Gastrocnemius medialis (tissue), 4 donors: ENCODE results near the gene APC2. TPM values are rescaled to one million over a fixed set of nuclear protein-coding genes. Genes with fewer than 3 reads are reported as not detected.
A peak's percentile ranks its signal among the peaks of the same experiment; 100 is the strongest.
"Not testable (repeated sequence)": the region's sequence is repeated elsewhere in the genome, so short reads cannot be mapped to it uniquely, and the experiment has no call there.

Source experiments
- ATAC-seq, 2 donors: fragments of 150-250 bp; one replicate each; pipeline ENCODE4 v1.9.1; 2016
- DNase-seq, 2 donors: peaks; one replicate each; pipeline ENCODE4 v3.0.0-alpha.2; 2019
- H3K27ac ChIP-seq, 4 donors: fragments of 200-600 bp; sonication (generic); 1 replicate in 1 of 4; 2 replicates in 3 of 4; pipeline ENCODE4 v1.5.1; 2016 to 2018; ENCODE audit warnings: mild to moderate bottlenecking in 2 of 4, moderate library complexity in 1 of 4
- H3K27me3 ChIP-seq, 3 donors: fragments of 200-600 bp; sonication (generic) in 2 of 3; 1 replicate in 1 of 3; 2 replicates in 2 of 3; pipeline versions ENCODE4 v1.5.1 to v1.6.0; 2016 to 2019; ENCODE audit warnings: mild to moderate bottlenecking in 1 of 3, moderate library complexity in 1 of 3
- H3K36me3 ChIP-seq, 2 donors: fragments of 200-600 bp; sonication (generic) in 1 of 2; one replicate each; pipeline ENCODE4 v1.5.1; 2017 to 2018
- H3K4me1 ChIP-seq, 2 donors: fragments of 200-600 bp; sonication (generic) in 1 of 2; one replicate each; pipeline ENCODE4 v1.5.1; 2016 to 2017; ENCODE audit warnings: mild to moderate bottlenecking in 2 of 2
- H3K4me3 ChIP-seq, 4 donors: fragments of 200-600 bp; sonication (generic) in 3 of 4; 1 replicate in 1 of 4; 2 replicates in 3 of 4; pipeline ENCODE4 v1.5.1; 2016 to 2019; ENCODE audit warnings: mild to moderate bottlenecking in 2 of 4
- H3K9me3 ChIP-seq, 3 donors: fragments of 200-600 bp; sonication (generic) in 2 of 3; 1 replicate in 1 of 3; 2 replicates in 2 of 3; pipeline ENCODE4 v1.5.1; 2016 to 2019
- POLR2A ChIP-seq, 2 donors: fragments of 450-650 bp; IDR thresholded peaks; one replicate each; pipeline ENCODE4 v1.6.1; 2017; ENCODE audit warnings: antibody characterized with exemption in 2 of 2, mild to moderate bottlenecking in 2 of 2, moderate library complexity in 2 of 2
- in situ Hi-C, 4 donors: fragments of 200-750 bp; cut with MboI; loops; one replicate each; pipeline versions ENCODE4 v1.15.0 to v1.8.0; 2017; ENCODE audit warnings: low sequenced_read_pairs in 4 of 4
- intact Hi-C: fragments of 100-400 bp; cut with DNase I; formaldehyde crosslinking; loops from one replicate; pipeline ENCODE4 v1.15.1; 2023; ENCODE audit warnings: low total_unique reads
- total RNA-seq, 4 donors: library from RNA; depleted of rRNA; stranded (reverse); fragments of >200 nt; gene quantifications; one replicate each; pipeline versions ENCODE4 v1.1.0 to v1.2.3, GENCODE V29; 2016
- TF ChIP-seq, protein P1 (sequence below), 5 experiments: fragments of 450-650 bp in 3 of 5; fragments of 200-600 bp in 2 of 5; sonication (generic) in 2 of 5; IDR thresholded peaks in 4 of 5; conservative IDR thresholded peaks in 1 of 5; 1 replicate in 4 of 5; 2 replicates in 1 of 5; pipeline ENCODE4 v1.5.1; 2016 to 2019; ENCODE audit warnings: antibody characterized with exemption in 5 of 5, mild to moderate bottlenecking in 3 of 5, moderate library complexity in 3 of 5

The APC2 gene
- total RNA-seq, 4 donors from 2014 or later: 0.04 TPM; not detected in 3

DNA sequence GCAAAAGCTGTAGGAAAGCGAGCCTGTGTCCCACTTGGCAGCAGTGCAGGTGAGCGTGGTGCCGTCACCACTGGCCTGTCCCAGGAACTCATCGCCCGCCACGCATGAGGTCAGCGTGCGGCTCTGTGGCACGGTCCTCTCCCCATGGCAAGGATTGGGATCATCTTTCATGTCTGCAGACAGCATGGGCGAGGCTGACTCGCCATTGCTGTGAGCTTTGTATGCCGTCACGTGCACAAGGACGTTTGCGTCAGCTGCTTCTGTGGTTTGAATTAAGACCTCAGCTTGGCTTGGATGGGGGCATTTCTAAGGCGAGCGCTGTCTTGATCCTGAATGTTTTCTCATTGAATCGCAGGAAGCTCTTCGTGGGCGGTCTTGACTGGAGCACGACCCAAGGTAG, 32.8 kb upstream of the APC2 start:
- TF ChIP-seq, protein P1, sequence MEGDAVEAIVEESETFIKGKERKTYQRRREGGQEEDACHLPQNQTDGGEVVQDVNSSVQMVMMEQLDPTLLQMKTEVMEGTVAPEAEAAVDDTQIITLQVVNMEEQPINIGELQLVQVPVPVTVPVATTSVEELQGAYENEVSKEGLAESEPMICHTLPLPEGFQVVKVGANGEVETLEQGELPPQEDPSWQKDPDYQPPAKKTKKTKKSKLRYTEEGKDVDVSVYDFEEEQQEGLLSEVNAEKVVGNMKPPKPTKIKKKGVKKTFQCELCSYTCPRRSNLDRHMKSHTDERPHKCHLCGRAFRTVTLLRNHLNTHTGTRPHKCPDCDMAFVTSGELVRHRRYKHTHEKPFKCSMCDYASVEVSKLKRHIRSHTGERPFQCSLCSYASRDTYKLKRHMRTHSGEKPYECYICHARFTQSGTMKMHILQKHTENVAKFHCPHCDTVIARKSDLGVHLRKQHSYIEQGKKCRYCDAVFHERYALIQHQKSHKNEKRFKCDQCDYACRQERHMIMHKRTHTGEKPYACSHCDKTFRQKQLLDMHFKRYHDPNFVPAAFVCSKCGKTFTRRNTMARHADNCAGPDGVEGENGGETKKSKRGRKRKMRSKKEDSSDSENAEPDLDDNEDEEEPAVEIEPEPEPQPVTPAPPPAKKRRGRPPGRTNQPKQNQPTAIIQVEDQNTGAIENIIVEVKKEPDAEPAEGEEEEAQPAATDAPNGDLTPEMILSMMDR (IDR thresholded peaks at IDR 0.05 in 4 of 5, conservative IDR thresholded peaks at IDR 0.05 in 1 of 5): no peak
- peak; percentile 39 to 77 for TF ChIP-seq POLR2A (IDR thresholded peaks at IDR 0.05)
- Histone ChIP-seq H3K4me3 (peak overlapping the region in 1 of 4 donors; percentile 15), H3K27me3 (no peaks in the 10 kb centered on the region), H3K9me3 (no peaks in the 10 kb centered on the region), H3K36me3 (peaks cover 0 to 31% of the 10 kb centered on the region in 2 donors), H3K4me1 (peaks cover 69 to 72% of the 10 kb centered on the region in 2 donors), H3K27ac (peak overlapping the region; percentile 93 to 98 (median 94))
- intact Hi-C loops: loop anchor here (10.0 kb wide), 1 partner anchor 648 kb away; no protein-coding TSS in a partner anchor
- ATAC-seq: peak; percentile 84 to 85
- peak; percentile 77 to 90 for DNase-seq
- in situ Hi-C loops: no loop called here

DNA sequence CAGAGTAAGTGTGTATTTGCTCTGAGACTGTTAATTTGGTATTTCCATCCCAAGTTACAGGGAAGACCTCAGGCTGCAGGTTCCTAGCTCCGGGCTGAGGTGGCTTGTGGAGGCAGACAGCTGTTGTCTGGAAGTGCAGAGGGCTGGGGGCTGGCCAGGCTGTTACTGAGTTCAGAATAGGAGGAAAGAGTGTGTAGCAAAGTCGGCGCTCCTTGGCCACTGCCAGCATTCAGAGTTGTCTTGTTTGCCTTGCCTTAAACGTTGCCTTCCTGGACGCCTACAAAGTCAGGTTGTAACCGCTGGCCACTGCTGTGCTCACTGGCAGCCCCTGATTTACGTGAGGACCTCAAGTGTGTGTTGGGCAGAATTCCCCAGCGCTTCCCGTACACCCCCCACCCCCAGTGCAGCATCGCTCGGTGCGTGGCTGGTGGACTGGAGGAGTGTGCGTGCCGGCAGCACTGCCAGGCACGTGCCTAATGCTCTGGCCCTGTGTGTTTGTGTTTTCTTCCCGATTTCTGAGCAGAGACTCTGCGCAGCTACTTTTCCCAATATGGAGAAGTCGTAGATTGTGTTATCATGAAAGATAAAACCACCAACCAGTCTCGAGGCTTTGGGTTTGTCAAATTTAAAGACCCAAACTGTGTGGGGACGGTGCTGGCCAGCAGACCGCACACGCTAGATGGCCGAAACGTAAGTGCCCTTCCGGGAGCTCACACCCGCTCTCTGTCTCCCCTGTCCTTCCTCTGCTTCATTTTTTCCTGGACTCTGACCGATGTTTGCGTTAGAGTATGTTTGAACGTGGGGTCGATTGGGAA, 32.0 kb upstream of the APC2 start:
- TF ChIP-seq, protein P1 (IDR thresholded peaks at IDR 0.05 in 4 of 5, conservative IDR thresholded peaks at IDR 0.05 in 1 of 5): no peak
- TF ChIP-seq POLR2A (IDR thresholded peaks at IDR 0.05): no peak
- DNase-seq (peak in 1 of 2 donors; percentile 50), ATAC-seq (peak in 1 of 2 donors; percentile 12)
- peak overlapping the region; percentile 93 to 98 (median 94) for H3K27ac ChIP-seq
- peaks cover 0 to 35% of the 10 kb centered on the region in 2 donors for H3K36me3 ChIP-seq
- in situ Hi-C loops (no loop called here), intact Hi-C loops (loop anchor here (2.0 to 10.0 kb wide), 2 partner anchors 21 to 647 kb away; partner anchors contain the start of gene RPS15)
- no peak overlapping the region for H3K4me3 ChIP-seq
- no peaks in the 10 kb centered on the region for H3K9me3 ChIP-seq
- peaks cover 62 to 71% of the 10 kb centered on the region in 2 donors for H3K4me1 ChIP-seq
- H3K27me3 ChIP-seq: no peaks in the 10 kb centered on the region

DNA sequence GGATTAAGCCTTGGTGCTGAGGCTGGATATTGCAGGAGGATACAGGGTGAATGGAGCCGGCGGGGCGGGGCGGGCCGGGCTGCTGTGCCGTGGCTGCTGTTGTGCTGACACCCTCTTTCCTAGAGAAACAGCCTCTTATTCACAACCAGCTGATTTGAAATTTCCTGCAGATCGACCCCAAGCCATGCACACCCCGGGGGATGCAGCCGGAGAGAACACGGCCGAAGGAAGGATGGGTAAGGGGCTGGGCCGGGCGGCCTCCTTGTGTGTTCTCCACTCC, 31.5 kb upstream of the APC2 start:
- in situ Hi-C loops (no loop called here), intact Hi-C loops (loop anchor here (2.0 to 10.0 kb wide), 2 partner anchors 20 to 646 kb away; partner anchors contain the start of gene RPS15)
- H3K4me3 ChIP-seq: no peak overlapping the region
- H3K9me3 ChIP-seq: no peaks in the 10 kb centered on the region
- TF ChIP-seq, protein P1 (IDR thresholded peaks at IDR 0.05 in 4 of 5, conservative IDR thresholded peaks at IDR 0.05 in 1 of 5): no peak
- TF ChIP-seq POLR2A (IDR thresholded peaks at IDR 0.05): no peak
- ATAC-seq: no peak
- peak overlapping the region; percentile 93 to 98 (median 94) for H3K27ac ChIP-seq
- peaks cover 56 to 67% of the 10 kb centered on the region in 2 donors for H3K4me1 ChIP-seq
- peaks cover 0 to 40% of the 10 kb centered on the region in 2 donors for H3K36me3 ChIP-seq
- DNase-seq: no peak
- H3K27me3 ChIP-seq: no peaks in the 10 kb centered on the region

DNA sequence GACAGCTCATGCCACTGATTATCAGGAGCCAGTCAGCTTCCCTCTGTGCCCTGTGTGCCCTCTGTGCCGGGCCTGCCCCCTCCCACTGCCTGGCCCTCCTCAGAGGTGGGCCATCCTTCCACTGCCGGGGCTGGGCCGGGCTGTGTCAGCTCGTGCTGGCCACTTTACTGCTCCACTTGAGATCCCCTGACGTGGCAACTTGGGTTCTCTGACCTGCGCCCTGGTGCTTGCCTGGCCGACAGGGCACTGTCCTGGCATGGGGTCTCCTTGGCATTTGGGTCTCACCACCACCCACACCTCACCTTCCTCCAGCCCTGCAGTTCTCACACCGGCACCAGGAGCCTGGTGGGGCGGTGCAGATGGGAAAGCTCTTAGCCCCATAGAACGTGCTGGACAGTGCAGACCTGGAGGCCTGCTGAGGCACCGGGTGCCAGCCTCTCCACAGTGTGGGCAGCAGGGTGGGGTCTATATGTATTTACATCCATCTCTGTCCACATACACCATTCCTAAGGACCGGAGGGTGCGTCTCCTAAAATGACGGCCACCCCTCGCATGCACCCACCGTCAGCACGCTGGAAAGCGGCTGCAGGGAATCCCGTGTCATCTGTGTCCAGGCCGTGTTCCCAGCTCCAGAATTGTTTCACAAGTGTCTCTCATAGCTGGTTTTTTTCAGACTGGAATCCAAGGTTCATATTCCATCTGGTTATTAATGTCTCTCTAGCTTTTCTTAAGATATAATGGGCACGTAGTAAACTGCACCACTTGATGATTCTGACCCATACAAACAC, 30.8 kb upstream of the APC2 start:
- no peaks in the 10 kb centered on the region for H3K27me3 ChIP-seq
- in situ Hi-C loops: no loop called here
- ATAC-seq: peak; percentile 57 to 61
- peak overlapping the region; percentile 93 to 98 (median 94) for H3K27ac ChIP-seq
- H3K9me3 ChIP-seq: no peaks in the 10 kb centered on the region
- H3K4me3 ChIP-seq: no peak overlapping the region
- H3K4me1 ChIP-seq: peaks cover 51 to 62% of the 10 kb centered on the region in 2 donors
- H3K36me3 ChIP-seq: peaks cover 0 to 46% of the 10 kb centered on the region in 2 donors
- TF ChIP-seq POLR2A (IDR thresholded peaks at IDR 0.05): peak in 1 of 2 donors; percentile 19
- TF ChIP-seq, protein P1 (IDR thresholded peaks at IDR 0.05 in 4 of 5, conservative IDR thresholded peaks at IDR 0.05 in 1 of 5): no peak
- DNase-seq: peak in 1 of 2 donors; percentile 65
- intact Hi-C loops: loop anchor here (2.0 to 10.0 kb wide), 2 partner anchors 20 to 646 kb away; partner anchors contain the start of gene RPS15

DNA sequence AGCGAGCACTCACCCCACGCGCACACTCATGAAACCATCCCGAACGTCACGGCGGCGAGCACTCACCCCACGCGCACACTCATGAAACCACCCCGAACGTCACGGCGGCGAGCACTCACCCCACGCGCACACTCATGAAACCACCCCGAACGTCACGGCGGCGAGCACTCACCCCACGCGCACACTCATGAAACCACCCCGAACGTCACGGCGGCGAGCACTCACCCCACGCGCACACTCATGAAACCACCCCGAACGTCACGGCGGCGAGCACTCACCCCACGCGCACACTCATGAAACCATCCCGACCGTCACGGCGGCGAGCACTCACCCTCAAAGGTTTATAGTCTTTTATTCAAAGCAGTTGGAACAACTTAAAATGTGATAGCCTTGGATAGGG, 29.8 kb upstream of the APC2 start:
- H3K4me3 ChIP-seq, DNase-seq, ATAC-seq, H3K27me3 ChIP-seq, intact Hi-C loops, H3K9me3 ChIP-seq, in situ Hi-C loops: not testable (repeated sequence)
- Histone ChIP-seq H3K4me1 (peaks cover 42 to 55% of the 10 kb centered on the region in 2 donors), H3K27ac (peak overlapping the region in 2 of 4 donors; percentile 62 to 93), H3K36me3 (peaks cover 0 to 54% of the 10 kb centered on the region in 2 donors)
